ENCODE measurements around the gene FBN1.

GRCh38 chr15:48388910-48389309 lies 256.6 kb downstream of the FBN1 start:
- no peak for TF ChIP-seq EZH2 (IDR thresholded peaks at IDR 0.05)
- no peak for TF ChIP-seq POLR2AphosphoS5 (IDR thresholded peaks at IDR 0.05; ENCODE audit: borderline replicate concordance, low read depth, low read length)
